GM12878 (cell line): ENCODE measurements around the gene PTPRD.

Experiments
- KAT2A ChIP-seq: conservative IDR thresholded peaks from 2 replicates; pipeline ENCODE4 v1.6.1; 2011; ENCODE audit warnings: low read depth, low read length; ENCODE audit not compliant: control insufficient read depth
- MYC ChIP-seq: IDR thresholded peaks from 2 replicates; pipeline ENCODE4 v1.6.1; 2011; ENCODE audit warnings: mild to moderate bottlenecking, low read length, moderate library complexity, inconsistent platforms; ENCODE audit not compliant: insufficient read depth, insufficient replicate concordance, insufficient read length, severe bottlenecking
- POLR2AphosphoS5 ChIP-seq: IDR thresholded peaks from 2 replicates; pipeline ENCODE4 v1.6.1; 2011; ENCODE audit warnings: mild to moderate bottlenecking, low read length, inconsistent platforms
- SKIL ChIP-seq: fragments of 450-650 bp; IDR thresholded peaks from 2 replicates; pipeline ENCODE4 v1.6.1; 2017; ENCODE audit warnings: mild to moderate bottlenecking, low read depth, inconsistent platforms; ENCODE audit not compliant: poor library complexity, severe bottlenecking
- TBL1XR1 ChIP-seq: IDR thresholded peaks from 2 replicates; pipeline ENCODE4 v1.6.1; 2012; ENCODE audit warnings: low read depth, low read length, improper control_type of control experiment
- YY1 ChIP-seq: IDR thresholded peaks from 2 replicates; pipeline ENCODE4 v1.6.1; 2011; ENCODE audit warnings: low read depth, mild to moderate bottlenecking, low read length
- ZZZ3 ChIP-seq: IDR thresholded peaks from 2 replicates; pipeline ENCODE4 v1.6.1; 2011; ENCODE audit warnings: low read depth; ENCODE audit not compliant: control insufficient read depth, insufficient read length
- TF ChIP-seq, protein P1 (sequence below): IDR thresholded peaks from 2 replicates; pipeline ENCODE4 v1.6.1; 2012; ENCODE audit warnings: low read depth, low read length, improper control_type of control experiment
- TF ChIP-seq, protein P2 (sequence below): fragments of 450-650 bp; IDR thresholded peaks from 2 replicates; pipeline ENCODE4 v1.6.1; 2018; ENCODE audit warnings: borderline replicate concordance, mild to moderate bottlenecking; ENCODE audit not compliant: partially characterized antibody

DNA sequence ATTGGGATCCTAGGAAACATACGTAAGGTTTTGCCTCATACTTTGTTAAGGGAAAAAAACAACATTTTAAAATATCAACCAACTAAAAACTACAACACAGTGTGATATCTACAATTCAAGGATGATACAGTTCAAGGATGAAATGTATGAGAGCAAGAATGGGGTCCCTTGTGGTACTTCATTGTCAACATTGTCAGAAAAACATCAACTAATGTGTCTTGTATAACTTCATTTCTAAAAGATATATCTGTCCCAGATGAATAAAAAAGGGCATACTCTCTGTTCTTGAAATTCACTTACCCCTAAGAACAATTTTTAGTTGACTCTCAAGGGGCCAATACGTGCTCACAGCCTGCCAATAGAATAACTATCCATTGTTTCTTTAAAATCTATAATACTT, 1250.5 kb downstream of the PTPRD start:
- TF ChIP-seq SKIL = no peak
- no peak for TF ChIP-seq POLR2AphosphoS5
- TF ChIP-seq, protein P1, sequence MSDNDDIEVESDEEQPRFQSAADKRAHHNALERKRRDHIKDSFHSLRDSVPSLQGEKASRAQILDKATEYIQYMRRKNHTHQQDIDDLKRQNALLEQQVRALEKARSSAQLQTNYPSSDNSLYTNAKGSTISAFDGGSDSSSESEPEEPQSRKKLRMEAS = no peak
- no peak for TF ChIP-seq TBL1XR1
- no peak for TF ChIP-seq KAT2A
- TF ChIP-seq, protein P2, sequence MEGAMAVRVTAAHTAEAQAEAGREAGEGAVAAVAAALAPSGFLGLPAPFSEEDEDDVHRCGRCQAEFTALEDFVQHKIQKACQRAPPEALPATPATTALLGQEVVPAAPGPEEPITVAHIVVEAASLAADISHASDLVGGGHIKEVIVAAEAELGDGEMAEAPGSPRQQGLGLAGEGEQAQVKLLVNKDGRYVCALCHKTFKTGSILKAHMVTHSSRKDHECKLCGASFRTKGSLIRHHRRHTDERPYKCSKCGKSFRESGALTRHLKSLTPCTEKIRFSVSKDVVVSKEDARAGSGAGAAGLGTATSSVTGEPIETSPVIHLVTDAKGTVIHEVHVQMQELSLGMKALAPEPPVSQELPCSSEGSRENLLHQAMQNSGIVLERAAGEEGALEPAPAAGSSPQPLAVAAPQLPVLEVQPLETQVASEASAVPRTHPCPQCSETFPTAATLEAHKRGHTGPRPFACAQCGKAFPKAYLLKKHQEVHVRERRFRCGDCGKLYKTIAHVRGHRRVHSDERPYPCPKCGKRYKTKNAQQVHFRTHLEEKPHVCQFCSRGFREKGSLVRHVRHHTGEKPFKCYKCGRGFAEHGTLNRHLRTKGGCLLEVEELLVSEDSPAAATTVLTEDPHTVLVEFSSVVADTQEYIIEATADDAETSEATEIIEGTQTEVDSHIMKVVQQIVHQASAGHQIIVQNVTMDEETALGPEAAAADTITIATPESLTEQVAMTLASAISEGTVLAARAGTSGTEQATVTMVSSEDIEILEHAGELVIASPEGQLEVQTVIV = no peak
- TF ChIP-seq ZZZ3 = no peak
- TF ChIP-seq MYC = no peak
- TF ChIP-seq YY1 = no peak
